ENCODE data around the gene PTF1A.

DNA sequence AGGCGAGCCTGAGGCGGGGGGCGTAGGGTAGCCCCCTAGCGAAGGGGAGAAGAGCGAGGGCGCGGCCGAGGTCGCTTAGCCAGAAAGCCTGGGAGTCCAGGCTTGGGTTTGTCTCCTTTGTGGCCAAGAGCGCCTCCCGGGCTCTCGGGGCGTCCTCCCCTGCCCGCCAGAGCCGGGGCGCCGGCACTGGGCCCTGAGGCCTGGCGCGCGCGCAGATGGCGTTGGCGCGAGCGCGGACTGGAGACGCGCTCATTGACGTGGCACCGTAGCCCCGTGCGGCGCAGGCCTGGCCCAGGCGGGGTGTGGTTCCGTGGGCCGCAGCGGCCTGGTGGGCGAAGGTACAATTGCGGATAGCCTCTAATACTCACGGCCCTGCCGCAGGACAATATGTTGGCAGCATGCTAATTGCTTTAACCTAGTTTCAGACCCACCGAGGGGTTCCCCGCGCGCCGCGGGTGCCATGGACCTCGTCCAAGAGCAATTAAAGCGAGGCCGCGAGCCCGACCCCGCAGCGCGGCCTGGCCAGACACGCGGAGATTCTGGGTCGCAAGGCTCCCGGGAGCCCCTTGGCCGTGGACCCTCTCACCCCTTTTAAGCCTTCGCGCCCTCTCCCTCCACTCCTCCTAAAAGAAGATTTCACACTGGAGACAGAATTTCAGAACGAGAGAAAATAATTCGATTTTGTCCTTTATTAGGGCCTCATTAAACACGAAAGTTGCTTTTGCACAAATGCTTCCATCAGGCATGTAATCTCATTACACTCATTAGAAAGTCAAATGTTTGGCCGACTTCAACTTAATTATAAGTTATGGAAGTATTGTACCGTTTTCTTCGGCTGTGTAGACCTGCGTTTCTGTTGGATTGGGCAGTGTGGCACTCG lies 3.1 kb downstream of the PTF1A start:
- TF ChIP-seq, protein P1, sequence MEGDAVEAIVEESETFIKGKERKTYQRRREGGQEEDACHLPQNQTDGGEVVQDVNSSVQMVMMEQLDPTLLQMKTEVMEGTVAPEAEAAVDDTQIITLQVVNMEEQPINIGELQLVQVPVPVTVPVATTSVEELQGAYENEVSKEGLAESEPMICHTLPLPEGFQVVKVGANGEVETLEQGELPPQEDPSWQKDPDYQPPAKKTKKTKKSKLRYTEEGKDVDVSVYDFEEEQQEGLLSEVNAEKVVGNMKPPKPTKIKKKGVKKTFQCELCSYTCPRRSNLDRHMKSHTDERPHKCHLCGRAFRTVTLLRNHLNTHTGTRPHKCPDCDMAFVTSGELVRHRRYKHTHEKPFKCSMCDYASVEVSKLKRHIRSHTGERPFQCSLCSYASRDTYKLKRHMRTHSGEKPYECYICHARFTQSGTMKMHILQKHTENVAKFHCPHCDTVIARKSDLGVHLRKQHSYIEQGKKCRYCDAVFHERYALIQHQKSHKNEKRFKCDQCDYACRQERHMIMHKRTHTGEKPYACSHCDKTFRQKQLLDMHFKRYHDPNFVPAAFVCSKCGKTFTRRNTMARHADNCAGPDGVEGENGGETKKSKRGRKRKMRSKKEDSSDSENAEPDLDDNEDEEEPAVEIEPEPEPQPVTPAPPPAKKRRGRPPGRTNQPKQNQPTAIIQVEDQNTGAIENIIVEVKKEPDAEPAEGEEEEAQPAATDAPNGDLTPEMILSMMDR (IDR thresholded peaks at IDR 0.05): no peak
- TF ChIP-seq POLR2A (IDR thresholded peaks at IDR 0.05): no peak

Data from lower leg skin (tissue), 3 donors.